Adipose tissue (tissue), 3 donors: ENCODE results near the gene ALDH1A2. TPM values are rescaled to one million over a fixed set of nuclear protein-coding genes. Genes with fewer than 3 reads are reported as not detected.

Experiments
- H3K27ac ChIP-seq: one replicate; pipeline ENCODE4 v1.5.1; 2013; ENCODE audit warnings: low read depth, low read length
- WGBS, 3 donors: extraction: QIAGEN DNeasy Blood & Tissue Kit; methylation state at CpG; one replicate each; pipeline ENCODE4 v1.1.7; 2013; 5-methylcytosine and 5-hydroxymethylcytosine counted together
- polyA plus RNA-seq, 3 donors: library from polyadenylated mRNA; stranded (reverse); fragments of 200-250 nt; gene quantifications; one replicate each; pipeline ENCODE4 v1.2.3, GENCODE V29; 2013
- donor health status: healthy with polysubstance abuse.
- donor health status: Bipolar disorder and iron deficiency.
- donor health status: healthy.

The ALDH1A2 gene
- polyA plus RNA-seq, 3 donors, result 1.4 to 15.6 (median 4.7) TPM

DNA sequence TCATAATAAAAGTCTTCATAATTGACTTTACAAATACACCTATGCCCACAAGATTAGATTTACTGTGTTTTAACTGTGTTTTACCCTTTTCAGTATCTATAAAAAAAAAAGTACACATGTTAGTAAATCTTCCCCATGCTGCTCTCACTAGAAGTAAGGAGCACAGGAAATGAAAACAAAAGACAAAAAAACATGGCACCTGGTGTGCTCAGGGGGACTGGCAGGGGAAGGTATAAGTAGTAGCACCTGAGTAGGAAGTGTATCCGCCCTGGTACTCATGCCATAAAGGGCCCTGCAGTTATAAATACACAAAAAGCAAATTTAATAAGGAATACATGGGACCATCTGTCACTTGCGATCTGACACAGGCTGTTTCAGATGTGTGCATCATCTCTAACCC lies 8.9 kb upstream of the ALDH1A2 start:
- no peak overlapping the region for H3K27ac ChIP-seq
- WGBS, 3 donors, result 92 to 96% (median 93%) methylated on average over 2 of the region's 2 CpGs

GRCh38 chr15:58070801-58071418 lies 5.4 kb upstream of the ALDH1A2 start:
- H3K27ac ChIP-seq, result no peak overlapping the region

GRCh38 chr15:58069008-58069407 lies 3.5 kb upstream of the ALDH1A2 start:
- no peak overlapping the region for H3K27ac ChIP-seq
- WGBS, 3 donors, result 86 to 94% (median 91%) methylated on average over 5 of the region's 5 CpGs

More at GRCh38 chr15:58070801-58071418, 5.4 kb upstream of the ALDH1A2 start:
- 35 to 37% (median 35%) methylated on average over 7 of the region's 7 CpGs for WGBS, 3 donors

- WGBS, 3 donors, result 5 to 7% (median 7%) methylated on average over 51 to 59 of the region's 59 CpGs
- H3K27ac ChIP-seq, result no peak overlapping the region
Measured at GRCh38 chr15:58066042-58066867, 744 bp upstream of the ALDH1A2 start.

DNA sequence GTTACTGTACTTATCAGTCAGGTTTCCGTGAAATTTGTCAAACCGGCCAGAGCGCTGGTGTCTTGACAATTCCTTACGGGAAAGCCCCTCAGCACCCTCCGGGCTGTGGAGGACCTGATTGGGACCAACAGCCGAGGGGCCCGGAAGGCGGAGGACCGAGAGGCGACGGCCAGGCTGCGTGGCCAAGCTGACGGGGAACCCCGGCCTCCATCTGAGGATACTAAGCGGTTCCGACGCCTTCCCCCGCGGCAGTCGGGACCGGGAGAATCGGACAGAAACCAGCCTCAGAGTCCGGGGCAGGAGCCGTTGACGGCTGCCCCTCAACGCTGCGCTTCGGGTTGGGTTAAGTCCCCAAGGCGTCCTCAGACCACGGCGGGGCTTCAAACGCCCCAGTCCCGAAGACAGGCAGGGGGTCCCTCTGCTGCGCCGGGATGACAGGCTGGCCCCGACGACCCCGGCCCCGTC lies 499 bp downstream of the ALDH1A2 start:
- WGBS, 3 donors, result 6 to 8% (median 7%) methylated on average over 37 to 39 of the region's 39 CpGs

GRCh38 chr15:58064082-58064979 lies 1.2 kb downstream of the ALDH1A2 start:
- no peak overlapping the region for H3K27ac ChIP-seq
- WGBS, 3 donors, result 25 to 26% (median 25%) methylated on average over 22 of the region's 22 CpGs

More for the DNA sequence above, 499 bp downstream of the ALDH1A2 start:
- no peak overlapping the region for H3K27ac ChIP-seq

DNA sequence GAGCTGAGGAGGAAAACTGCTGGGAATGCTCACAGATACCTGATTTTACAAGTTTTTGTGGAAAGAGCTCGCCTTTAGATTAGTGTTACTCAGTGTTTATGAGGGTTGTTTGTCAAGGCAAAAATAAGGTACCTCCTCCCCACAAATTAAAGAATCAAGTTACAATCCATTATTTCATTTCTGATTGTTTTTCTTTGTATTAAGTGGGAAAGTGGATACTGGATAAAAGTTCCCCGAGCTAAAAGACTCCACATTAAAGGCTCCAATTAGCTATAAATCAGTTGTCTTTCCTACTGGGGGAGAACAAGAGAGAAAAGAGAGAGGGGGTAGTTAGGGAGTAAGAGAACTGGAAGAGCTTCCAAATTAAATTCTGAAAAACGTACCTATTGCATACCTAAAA lies 1.9 kb downstream of the ALDH1A2 start:
- WGBS, 3 donors, result 44 to 48% (median 45%) methylated on average over 3 of the region's 3 CpGs
- no peak overlapping the region for H3K27ac ChIP-seq

GRCh38 chr15:58062983-58063382 lies 2.5 kb downstream of the ALDH1A2 start:
- H3K27ac ChIP-seq, result no peak overlapping the region
- 81 to 94% (median 83%) methylated on average over 4 of the region's 4 CpGs for WGBS, 3 donors

DNA sequence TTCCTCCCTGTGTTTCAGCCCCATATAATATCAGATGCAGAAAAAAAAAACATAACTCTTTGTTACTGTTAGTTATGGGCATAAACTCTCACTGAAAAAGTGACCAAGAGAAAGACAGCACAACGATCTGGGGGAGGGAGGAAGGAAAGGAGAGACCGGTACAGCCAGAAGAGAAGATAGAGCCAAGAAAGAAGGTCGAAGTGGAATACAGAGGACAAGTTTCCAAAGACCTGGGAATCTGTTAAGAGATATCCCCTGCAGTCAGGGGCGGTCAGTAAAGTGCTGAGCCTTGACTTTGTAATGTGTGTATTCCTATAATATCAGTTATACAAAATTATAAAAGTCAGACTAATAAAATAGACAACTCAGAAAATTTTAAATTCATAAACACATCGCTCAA lies 3.3 kb downstream of the ALDH1A2 start:
- no peak overlapping the region for H3K27ac ChIP-seq
- WGBS, 3 donors, result 42 to 56% (median 54%) methylated on average over 5 of the region's 5 CpGs

- 94 to 96% (median 94%) methylated on average over 1 of the region's 1 CpG for WGBS, 3 donors
Measured at GRCh38 chr15:58060575-58060974, 4.9 kb downstream of the ALDH1A2 start.

GRCh38 chr15:58058729-58059128 lies 6.8 kb downstream of the ALDH1A2 start:
- no peak overlapping the region for H3K27ac ChIP-seq
- WGBS, 3 donors, result 36 to 58% (median 50%) methylated on average over 2 of the region's 2 CpGs

More at GRCh38 chr15:58060575-58060974, 4.9 kb downstream of the ALDH1A2 start:
- no peak overlapping the region for H3K27ac ChIP-seq

- 46 to 52% (median 47%) methylated on average over 3 of the region's 3 CpGs for WGBS, 3 donors
- H3K27ac ChIP-seq, result no peak overlapping the region
Measured at GRCh38 chr15:58058073-58058472, 7.4 kb downstream of the ALDH1A2 start.

DNA sequence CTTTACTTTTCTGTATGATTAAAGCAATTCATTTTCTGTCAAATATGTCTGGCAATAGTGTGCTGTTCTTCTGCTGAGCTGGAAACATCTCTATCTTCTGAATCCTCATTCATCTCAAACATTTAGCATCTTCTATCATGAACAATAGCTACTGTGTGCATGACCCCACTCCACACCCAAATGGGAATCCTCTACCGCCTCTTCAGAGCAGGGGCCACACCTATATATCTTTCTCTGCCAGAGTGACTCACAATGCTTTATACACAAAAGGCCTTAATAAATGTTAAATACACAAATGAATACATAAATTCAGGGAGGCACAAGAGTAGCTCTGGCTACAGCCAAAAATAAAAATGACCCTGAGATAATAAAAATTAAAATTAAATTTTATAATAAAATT lies 8.0 kb downstream of the ALDH1A2 start:
- 66 to 78% (median 68%) methylated on average over 1 of the region's 1 CpG for WGBS, 3 donors
- no peak overlapping the region for H3K27ac ChIP-seq

DNA sequence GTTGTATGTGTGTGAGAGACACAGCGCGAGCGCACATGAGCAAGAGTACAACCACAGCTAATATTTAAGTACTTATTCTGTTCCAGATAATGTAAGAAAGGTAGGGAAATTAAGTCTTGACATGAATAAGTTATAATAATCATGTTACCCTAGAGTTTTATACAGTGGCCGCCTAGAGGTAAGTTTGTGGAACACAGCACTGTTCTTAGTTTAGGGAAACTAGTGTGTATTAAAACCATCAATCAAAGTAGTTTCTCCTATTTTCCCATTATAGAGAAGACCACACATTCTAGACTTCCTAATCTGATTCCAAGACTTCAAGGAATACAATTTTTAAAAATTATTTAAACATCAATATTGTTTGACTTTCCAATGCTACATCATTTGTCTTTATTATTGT lies 9.5 kb downstream of the ALDH1A2 start:
- WGBS, 3 donors, result 68 to 94% (median 89%) methylated on average over 4 of the region's 4 CpGs
- H3K27ac ChIP-seq, result no peak overlapping the region

- no peak overlapping the region for H3K27ac ChIP-seq
- WGBS, 3 donors, result 82 to 85% (median 84%) methylated on average over 4 of the region's 4 CpGs
Measured at GRCh38 chr15:58053315-58054153, 12.0 kb downstream of the ALDH1A2 start.

DNA sequence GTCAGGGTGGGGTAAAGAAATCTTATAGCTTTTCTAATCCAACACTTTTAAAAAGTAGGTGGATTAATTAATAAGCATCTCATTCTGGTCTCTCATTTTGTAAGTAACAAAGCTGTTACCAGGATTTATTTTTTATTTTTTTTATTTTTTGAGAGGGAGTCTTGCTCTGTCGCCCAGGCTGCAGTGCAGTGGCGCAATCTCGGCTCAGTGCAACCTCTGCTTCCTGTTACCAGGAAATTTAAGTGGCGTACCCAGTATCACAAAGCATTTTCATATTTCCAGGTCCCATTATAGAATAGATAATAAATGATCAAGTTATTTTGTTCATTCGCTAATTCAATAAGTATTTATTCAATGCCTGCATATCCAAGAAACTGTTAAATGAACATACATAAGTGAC lies 13.2 kb downstream of the ALDH1A2 start:
- 72 to 94% (median 81%) methylated on average over 5 of the region's 5 CpGs for WGBS, 3 donors
- no peak overlapping the region for H3K27ac ChIP-seq

DNA sequence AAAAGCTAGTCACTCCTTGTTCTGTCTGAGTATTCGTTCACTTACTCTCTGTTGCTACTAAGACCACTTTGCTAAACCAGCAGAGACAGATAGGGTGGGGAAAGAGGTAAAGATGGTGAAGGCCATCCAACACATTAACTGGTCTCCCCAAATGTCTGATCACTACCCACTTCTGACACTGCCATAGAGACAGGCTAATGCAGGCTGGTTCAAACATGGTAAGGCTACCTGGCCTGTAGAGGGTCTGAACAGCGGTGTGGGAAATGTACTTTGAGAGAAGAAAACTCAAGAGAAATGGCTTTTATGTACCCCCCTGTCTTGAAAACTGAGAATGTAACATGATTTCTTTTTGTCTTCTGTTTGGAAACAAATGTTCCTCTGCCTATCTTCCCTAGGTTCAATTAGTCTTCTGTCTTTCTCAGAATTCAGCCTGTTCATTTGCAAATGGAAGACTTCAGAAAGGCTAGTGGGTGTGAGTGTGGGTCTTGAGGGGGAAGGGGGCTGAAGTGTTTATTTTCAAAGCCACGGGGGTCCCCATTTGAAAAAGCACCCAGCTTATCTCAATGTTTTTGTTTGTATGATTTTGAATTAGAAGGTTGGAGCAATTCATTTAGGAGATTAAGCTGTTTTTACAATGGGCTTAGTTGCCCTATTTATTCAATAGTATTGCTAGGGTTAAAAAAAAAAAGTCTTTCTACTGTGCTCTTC lies 15.8 kb downstream of the ALDH1A2 start:
- 64 to 83% (median 82%) methylated on average over 3 of the region's 3 CpGs for WGBS, 3 donors
- no peak overlapping the region for H3K27ac ChIP-seq
